PC-9 (cell line): ENCODE measurements around the gene UTP14C.

Experiments
- EZH2 ChIP-seq: fragments of 200-600 bp; sonication (generic); IDR thresholded peaks from 2 replicates; pipeline ENCODE4 v1.8.0; 2017; ENCODE audit warnings: antibody characterized with exemption, low read depth
- TF ChIP-seq, protein P1 (sequence below): fragments of 200-600 bp; sonication (generic); conservative IDR thresholded peaks from 2 replicates; pipeline ENCODE4 v1.6.1; 2017; ENCODE audit warnings: mixed run types, antibody characterized with exemption, mild to moderate bottlenecking, moderate library complexity

DNA sequence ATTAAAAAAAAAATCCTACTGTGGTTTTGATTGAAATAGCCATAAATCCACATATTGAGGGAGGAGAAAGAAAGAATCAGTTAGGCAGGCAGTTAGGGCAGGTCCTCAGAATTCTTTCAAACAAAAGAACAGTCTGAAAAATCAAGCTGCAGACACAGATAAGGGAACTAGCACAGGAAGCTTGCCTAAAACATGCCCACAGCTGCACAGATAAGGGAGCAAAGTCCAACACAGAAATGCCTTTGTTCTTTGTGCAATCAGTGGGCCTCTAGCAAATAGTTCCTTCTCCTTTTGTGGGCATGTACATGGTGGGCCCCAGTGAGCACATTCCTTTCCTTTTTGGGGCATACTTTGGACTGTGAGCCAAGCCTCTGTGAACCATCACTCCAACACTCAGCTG, 42.7 kb downstream of the UTP14C start:
- TF ChIP-seq, protein P1, sequence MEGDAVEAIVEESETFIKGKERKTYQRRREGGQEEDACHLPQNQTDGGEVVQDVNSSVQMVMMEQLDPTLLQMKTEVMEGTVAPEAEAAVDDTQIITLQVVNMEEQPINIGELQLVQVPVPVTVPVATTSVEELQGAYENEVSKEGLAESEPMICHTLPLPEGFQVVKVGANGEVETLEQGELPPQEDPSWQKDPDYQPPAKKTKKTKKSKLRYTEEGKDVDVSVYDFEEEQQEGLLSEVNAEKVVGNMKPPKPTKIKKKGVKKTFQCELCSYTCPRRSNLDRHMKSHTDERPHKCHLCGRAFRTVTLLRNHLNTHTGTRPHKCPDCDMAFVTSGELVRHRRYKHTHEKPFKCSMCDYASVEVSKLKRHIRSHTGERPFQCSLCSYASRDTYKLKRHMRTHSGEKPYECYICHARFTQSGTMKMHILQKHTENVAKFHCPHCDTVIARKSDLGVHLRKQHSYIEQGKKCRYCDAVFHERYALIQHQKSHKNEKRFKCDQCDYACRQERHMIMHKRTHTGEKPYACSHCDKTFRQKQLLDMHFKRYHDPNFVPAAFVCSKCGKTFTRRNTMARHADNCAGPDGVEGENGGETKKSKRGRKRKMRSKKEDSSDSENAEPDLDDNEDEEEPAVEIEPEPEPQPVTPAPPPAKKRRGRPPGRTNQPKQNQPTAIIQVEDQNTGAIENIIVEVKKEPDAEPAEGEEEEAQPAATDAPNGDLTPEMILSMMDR, result no peak
- TF ChIP-seq EZH2, result no peak
